H7 (cell line): ENCODE data around the gene BDH1. TPM values are rescaled to one million over a fixed set of nuclear protein-coding genes. Genes with fewer than 3 reads are reported as not detected.
"Not testable (repeated sequence)": the region's sequence is repeated elsewhere in the genome, so short reads cannot be mapped to it uniquely, and the experiment has no call there.

Experiments used
- DNase-seq: peaks from one replicate; pipeline ENCODE4 v3.0.0; 2012
- H3K27me3 ChIP-seq: 2 replicates; pipeline ENCODE4 v1.6.0; 2011; ENCODE audit warnings: mild to moderate bottlenecking, low read length; ENCODE audit not compliant: control insufficient read depth, insufficient read depth
- H3K36me3 ChIP-seq: replicated peaks from 2 replicates; pipeline ENCODE4 v1.5.1; 2011; ENCODE audit warnings: low read length; ENCODE audit not compliant: control insufficient read depth, insufficient read depth
- H3K4me3 ChIP-seq: 2 replicates; pipeline ENCODE4 v1.5.1; 2011; ENCODE audit warnings: low read depth, mild to moderate bottlenecking, control low read depth, low read length, moderate library complexity; ENCODE audit not compliant: insufficient read depth
- total RNA-seq: library from RNA; depleted of rRNA; stranded (reverse); fragments of >200 nt; shearing (Covaris generic); gene quantifications from 2 replicates; pipeline ENCODE4 v1.2.3, GENCODE V29; 2014

Gene BDH1
- total RNA-seq, 1 experiment from 2014 or later: 25.7 TPM

DNA sequence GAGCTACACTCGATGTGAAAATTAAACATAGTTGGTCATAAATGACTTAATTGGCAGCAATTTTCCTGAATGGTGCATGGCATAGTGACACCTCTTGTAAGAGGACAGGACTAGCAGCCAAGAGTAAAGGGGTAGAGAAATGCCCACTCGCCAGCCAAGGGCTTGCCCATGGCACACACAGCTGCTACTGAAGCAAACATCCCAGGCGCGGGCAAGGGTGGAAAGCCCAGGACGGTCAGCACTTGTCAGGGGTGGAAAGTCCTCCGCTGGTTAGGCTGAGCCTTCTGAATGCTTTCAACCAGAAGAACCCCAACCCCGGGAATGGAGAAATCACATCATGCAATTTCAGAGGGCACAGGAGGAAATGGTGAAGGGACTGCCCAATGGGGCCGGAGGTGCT lies 31.6 kb downstream of the BDH1 start:
- no peak overlapping the region for H3K4me3 ChIP-seq
- no peaks in the 10 kb centered on the region; the same call in 1 of the 2 replicates for H3K36me3 ChIP-seq
- H3K27me3 ChIP-seq: no peaks in the 10 kb centered on the region
- no peak for DNase-seq

DNA sequence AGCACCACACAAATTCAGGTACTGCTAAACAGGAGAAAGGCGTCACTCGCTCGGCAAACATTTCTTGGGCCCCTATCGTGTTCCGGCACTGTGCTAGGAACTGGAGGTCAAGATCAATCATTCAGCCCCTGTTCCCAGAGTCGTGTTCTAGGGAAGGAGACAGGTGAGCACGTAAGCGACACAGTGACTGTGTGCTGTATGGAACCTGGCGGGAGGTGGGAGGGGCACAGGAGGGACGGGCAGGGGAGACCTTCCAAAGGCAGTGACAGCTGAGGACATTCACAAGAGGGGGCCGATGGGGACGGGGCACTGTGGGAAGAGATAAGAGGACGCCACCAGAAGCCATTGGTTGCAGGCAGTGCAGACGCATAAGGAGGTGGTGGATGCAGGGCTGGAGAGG lies 32.2 kb downstream of the BDH1 start:
- Histone ChIP-seq H3K36me3 (no peaks in the 10 kb centered on the region), H3K4me3 (no peak overlapping the region), H3K27me3 (no peaks in the 10 kb centered on the region)
- DNase-seq: no peak

DNA sequence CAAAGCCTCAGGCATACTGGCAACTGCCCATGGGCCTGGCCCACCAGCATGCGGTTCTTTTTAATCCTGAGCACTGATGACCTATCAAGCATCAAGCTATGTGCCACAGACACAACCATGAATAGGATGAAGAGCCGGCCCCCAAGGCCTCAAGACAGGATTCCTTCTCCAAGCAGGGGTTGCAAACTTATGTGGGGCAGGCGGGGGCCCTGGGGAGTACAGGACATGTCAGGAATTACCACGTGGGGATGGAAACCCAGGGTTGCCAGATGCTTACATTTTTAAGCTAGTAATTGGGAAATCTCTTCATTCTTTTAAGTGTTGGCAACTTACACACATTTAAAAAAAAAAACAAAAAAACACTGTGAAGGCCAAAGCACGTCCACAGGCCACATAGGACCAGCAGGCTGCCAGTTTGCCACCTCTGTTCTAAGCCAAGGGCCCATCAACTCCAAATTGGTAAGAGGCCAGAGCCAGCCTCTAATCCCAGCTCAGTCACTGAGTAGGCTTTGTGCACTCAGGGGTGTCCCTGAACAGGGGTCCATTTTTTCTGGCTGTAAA lies 32.8 kb downstream of the BDH1 start:
- H3K36me3 ChIP-seq: no peaks in the 10 kb centered on the region
- no peak overlapping the region for H3K4me3 ChIP-seq
- no peaks in the 10 kb centered on the region for H3K27me3 ChIP-seq
- DNase-seq: no peak

DNA sequence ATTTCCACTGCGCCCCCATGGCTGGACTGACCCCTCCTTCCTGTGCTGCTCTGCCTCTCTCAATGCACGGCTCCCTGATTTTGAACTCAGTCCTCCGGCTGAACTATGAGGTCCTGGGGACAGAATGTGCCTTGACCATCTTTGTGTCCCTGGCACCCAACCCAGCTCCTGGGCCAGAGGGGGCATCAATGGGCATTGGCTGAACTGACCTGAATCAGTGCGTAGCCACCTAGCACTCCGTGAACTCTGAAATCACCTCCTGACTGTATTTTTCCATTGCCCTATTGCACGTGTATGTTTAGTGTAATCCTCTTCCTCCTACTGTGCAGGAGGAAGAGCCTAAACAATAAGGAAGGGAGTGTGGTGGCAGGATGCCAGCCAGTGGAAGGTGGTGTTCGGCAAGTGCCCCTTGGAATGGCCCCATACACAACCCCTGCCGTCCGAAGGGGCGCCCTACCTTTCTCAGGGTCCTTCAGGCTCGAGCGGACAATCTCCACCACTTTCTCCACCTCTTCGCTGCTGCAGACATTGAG lies 33.5 kb downstream of the BDH1 start:
- DNase-seq: no peak
- no peaks in the 10 kb centered on the region for H3K27me3 ChIP-seq
- H3K4me3 ChIP-seq: no peak overlapping the region
- no peaks in the 10 kb centered on the region for H3K36me3 ChIP-seq

DNA sequence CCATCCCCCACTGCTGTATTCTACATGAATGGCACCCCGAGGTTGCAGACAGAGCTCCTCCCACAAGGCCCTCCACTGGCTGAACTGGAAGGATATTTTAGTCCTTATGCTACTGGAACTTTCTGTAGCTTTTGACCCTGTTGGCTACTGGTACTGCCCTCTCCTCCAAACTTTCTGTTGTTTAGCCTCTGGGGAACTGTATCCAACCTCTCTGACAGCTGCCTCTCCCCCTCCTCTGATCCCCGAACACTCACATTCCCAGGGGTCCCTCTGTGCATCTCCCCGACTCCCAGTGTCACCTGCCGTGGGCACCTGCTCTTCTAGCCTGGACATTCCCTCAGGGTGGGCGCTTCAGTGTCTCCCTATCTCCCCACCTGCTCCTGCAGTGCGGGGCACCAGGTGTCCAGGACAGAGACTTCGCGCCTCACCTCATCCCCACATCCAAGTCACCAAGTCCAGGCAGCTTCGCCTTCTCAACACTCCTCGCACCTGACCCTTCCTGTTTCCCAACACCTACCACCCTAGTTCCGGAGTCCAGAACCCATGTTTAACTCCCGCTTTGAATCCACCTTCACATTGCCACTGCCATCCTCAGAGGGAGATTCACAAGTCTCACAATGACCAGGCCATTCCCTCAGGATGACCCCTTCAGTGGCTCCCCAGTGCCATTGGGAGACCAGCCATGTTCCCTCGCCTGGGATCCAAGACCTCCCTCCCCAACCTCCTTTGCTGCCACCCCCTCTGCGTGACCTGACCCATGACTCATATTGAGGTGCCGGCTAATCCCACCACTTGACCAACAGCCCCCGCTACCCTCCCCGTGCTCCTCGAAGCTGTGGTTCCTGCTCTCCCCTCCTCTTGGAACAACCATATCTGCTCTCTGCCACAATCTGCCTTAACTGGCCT lies 34.2 kb downstream of the BDH1 start:
- H3K36me3 ChIP-seq: no peaks in the 10 kb centered on the region
- H3K27me3 ChIP-seq: no peaks in the 10 kb centered on the region
- DNase-seq: no peak
- H3K4me3 ChIP-seq: no peak overlapping the region; the same call in 1 of the 2 replicates

DNA sequence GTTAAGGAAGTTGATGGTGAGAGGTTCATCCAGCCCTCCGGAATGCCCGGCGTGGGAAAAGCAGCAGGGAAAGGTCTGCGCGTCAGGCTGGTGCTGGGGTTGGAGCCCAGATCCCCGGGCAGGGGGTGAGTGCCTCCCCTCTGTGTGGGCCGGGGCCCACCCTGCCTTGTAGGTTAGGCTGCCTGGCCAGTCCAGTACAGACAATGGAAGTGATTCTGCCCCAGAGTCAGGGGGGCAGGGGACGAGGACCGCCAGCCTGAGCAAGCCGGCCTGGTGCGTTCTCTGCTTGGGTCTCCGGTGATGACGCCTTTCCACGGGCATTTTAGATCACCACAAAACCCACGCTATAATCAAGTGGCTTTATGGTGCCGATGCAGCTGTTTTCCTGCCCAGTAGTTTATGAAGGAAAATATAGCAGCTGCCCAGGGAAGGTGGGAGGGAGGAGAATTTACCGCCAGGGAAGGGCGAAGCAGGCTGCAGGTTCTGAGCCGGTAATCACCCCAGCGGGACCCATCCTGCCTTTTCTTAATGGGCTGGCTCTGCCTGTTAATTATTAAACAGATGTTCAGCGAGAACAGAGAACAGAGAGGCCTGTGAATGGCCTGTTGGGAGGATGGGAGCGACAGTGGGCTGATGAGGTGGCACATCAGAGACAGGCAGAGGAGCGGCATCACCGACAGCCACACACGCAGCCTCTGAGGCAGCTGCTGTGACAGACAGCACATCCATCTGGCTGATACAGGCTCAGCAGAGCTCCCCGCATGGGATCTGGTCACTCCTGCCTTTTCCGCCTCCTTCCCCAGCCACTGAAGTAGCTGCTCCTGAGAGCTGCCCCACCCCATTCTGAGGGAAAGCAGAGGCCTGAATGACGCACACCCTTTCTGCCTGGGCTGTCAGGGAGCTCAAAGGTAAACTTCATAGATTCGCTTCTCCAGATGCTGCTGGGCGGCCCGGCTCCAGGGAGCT lies 35.2 kb downstream of the BDH1 start:
- no peak overlapping the region; the same call in 1 of the 2 replicates for H3K4me3 ChIP-seq
- no peaks in the 10 kb centered on the region for H3K27me3 ChIP-seq
- DNase-seq: peak; percentile 89
- no peaks in the 10 kb centered on the region for H3K36me3 ChIP-seq

DNA sequence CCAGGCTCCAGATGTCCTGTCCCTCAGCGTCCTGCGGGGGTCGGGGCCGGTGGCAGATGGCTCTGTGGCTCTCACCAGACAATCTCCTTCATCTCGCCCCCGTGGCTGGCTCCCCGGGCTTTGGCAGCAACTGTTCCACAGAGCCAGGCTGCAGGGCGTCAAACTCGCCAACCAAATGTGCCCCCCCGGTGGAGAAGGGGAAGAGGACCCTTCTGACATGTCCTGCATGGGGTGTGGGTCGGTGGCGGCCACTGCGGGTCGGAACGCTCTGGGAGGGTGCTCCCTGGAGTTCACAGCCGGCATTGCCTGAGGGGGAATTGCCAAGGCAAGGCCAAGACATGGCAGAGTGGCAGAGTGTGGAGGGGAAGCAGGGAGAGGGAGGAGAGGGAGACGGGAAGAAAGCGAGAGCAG lies 36.0 kb downstream of the BDH1 start:
- H3K4me3 ChIP-seq: no peak overlapping the region
- H3K27me3 ChIP-seq: no peaks in the 10 kb centered on the region
- DNase-seq: peak; percentile 70
- no peaks in the 10 kb centered on the region for H3K36me3 ChIP-seq

DNA sequence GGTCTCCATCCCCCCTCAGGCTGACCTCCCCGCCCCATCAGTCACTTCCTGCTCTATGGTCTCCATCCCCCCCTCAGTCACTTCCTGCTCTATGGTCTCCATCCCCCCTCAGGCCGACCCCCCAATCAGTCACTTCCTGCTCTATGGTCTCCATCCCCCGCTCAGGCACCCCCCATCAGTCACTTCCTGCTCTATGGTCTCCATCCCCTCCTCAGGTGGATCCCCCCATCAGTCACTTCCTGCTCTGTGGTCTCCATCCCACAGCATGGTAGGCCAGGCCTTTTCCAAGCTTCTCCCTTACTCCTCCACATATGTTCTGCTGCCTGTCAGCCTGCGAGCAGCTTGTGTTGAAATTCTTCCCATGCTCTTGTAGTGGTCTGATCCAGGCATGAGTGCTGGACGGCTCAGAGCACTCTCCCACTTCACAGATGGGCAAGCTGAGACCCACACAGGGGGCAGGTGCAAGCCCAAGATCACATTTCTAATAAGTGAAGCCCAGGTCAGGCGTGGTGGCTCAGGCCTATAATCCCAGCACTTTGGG lies 36.8 kb downstream of the BDH1 start:
- DNase-seq: no peak
- Histone ChIP-seq H3K27me3 (no peaks in the 10 kb centered on the region), H3K4me3 (no peak overlapping the region), H3K36me3 (no peaks in the 10 kb centered on the region)

DNA sequence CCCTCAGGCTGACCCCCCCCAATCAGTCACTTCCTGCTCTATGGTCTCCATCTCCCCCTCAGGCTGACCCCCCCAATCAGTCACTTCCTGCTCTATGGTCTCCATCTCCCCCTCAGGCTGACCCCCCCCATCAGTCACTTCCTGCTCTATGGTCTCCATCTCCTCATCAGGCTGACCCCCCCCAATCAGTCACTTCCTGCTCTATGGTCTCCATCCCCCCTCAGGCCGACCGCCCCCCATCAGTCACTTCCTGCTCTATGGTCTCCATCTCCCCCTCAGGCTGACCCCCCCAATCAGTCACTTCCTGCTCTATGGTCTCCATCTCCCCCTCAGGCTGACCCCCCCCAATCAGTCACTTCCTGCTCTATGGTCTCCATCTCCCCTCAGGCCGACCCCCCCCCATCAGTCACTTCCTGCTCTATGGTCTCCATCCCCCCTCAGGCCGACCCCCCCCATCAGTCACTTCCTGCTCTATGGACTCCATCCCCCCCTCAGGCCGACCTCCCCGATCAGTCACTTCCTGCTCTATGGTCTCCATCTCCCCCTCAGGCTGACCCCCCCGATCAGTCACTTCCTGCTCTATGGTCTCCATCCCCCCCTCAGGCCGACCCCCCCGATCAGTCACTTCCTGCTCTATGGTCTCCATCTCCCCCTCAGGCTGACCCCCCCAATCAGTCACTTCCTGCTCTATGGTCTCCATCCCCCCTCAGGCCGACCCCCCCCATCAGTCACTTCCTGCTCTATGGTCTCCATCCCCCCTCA lies 37.7 kb downstream of the BDH1 start:
- not testable (repeated sequence) for DNase-seq, H3K27me3 ChIP-seq, H3K4me3 ChIP-seq, H3K36me3 ChIP-seq

DNA sequence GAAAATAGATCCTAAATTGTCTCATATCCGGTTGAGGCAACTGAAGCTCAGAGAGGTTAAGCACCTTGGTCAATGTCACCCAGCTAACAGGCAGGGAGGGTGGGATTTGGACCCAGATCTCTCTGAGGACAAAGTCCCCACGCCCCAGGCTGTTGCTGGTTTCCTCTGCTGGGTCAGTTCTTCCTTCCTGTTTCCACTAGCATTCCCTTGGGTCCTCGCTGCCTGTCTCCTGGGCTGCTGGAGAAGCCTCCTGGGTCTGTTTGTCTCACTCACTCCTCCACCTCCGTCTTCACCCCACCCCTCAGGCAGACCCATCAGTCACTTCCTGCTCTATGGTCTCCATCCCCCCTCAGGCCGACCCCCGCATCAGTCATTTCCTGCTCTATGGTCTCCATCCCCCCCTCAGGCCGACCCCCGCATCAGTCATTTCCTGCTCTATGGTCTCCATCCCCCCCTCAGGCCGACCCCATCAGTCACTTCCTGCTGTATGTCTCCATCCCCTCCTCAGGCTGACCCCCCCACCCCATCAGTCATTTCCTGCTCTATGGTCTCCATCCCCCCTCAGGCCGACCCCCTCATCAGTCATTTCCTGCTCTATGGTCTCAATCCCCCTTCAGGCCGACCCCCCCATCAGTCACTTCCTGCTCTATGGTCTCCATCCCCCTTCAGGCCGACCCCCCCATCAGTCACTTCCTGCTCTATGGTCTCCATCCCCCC lies 38.7 kb downstream of the BDH1 start:
- not testable (repeated sequence) for H3K4me3 ChIP-seq, H3K36me3 ChIP-seq, DNase-seq, H3K27me3 ChIP-seq

DNA sequence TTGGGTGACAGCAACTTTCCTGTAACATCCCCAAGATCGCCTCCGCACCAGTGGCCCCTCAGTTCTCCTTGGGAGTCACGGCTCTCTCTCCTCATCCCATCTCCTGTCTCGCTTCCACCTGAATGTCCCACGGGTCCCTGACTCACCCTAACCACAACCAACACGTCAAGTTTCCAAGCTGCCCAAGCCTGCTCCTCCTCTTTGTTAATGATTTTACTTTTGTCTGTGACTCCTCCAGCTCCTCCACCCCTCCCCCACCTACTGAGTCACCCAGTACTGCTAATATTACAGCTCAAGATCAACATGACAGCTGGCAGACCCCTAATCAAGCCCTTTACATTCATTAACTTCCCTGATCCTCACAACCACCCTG lies 39.3 kb downstream of the BDH1 start:
- Histone ChIP-seq H3K4me3 (no peak overlapping the region), H3K36me3 (no peaks in the 10 kb centered on the region), H3K27me3 (no peaks in the 10 kb centered on the region)
- no peak for DNase-seq

DNA sequence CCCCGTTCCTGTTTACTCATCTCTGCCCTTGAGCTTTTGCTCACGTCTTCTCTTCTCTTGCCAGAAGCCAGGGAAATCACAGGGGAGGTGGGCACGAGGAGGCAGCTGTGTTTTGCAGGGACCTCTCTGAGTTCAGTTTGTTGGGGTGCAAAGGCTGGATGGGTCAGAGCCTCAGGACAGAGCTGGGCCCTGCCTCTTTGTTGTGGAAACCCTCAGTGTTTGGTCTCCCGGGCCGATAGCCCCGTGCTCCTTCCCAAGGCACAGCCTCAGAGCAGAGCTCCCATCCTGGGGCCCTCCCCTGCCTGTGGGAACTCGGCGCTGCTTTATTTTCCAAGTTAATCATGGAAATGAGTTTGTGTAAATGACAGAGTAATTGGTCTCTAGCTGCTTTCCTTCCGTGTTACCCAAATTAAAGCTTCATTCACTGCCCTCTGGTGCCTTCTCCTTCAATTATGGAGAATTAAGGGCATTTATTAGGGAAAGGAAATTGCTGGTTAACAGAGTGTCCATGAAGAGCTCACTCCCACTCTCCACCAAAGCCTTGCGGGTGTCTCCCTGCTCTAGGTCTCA lies 40.9 kb downstream of the BDH1 start:
- no peak for DNase-seq
- H3K27me3 ChIP-seq: no peaks in the 10 kb centered on the region
- no peaks in the 10 kb centered on the region for H3K36me3 ChIP-seq
- no peak overlapping the region for H3K4me3 ChIP-seq
